Measurements from ENCODE around the gene ZSWIM7.

Gene ZSWIM7

DNA sequence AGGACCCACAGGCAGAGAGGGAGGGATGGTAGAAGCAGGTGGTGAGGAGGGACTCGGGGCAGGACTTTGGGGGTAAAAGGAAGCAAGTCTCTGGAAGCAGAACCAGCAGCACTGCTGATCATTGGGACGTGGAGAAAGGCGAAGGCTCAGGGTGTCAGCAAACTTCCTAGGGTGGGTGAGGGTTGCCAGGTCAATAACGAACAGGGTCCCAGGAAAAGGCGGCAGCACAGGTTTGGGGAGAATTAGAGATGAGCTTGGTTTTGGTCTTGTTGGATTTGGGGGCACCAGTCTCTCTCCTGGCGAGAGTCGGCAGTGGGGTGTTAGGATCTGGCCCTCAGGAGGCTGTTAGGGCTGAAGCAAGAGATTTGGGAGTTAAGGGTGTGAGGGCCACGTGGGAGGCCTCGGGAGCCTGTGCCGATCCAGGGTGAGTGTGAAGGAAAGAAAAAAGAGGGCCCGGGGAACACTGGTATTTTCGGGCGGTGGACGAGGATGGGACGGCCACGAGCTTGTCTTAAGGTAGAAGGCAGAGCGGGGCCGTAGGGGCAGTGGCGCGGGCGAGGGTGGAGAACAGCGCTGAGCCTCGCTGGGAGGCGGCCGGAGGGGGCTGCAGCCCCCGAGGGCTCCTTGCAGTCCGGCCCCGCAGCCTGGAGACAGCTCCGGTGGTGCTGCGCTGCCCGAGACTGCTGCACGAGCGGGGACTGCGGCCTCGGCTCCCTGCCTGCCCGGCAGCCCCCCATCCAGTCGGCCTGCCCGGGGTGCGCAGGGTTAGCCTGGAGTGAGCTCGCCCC, 55.3 kb downstream of the ZSWIM7 start:
- TF ChIP-seq GATA3 (IDR thresholded peaks at IDR 0.05; ENCODE audit: low read depth, low read length), result no peak
- no peak for TF ChIP-seq GATA2 (IDR thresholded peaks at IDR 0.05; ENCODE audit: low read depth, low read length)

DNA sequence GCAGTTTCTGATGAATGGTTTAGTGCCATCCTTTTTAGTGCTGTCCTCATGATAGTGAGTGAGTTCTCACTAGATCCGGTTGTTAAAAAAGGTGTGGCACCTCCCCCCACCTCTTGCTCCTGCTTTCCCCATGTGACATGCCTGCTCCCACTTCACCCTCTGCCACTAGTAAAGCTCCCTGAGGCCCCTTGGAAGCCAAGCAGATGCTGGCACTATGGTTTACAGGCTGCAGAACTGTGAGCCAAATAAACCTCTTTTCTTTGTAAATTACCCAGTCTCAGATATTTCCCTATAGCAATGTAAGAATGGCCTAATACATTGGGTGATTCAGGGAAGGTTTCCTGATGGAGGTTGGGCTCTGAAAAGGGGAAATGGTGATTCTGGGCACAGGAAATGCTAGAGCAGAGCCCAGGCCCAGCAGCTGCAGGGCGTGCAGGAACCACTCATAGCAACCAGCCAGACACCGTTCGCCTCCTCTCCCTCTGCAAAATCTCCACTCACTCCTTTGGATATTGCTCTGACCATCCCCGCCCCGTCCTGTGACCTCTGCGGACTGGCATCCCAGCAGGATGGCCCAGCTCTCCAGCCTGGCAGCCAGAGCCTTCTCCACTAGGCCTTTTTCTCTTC, 57.2 kb downstream of the ZSWIM7 start:
- TF ChIP-seq GATA2 (IDR thresholded peaks at IDR 0.05; ENCODE audit: low read depth, low read length) (no peak), GATA3 (IDR thresholded peaks at IDR 0.05; ENCODE audit: low read depth, low read length) (no peak)

DNA sequence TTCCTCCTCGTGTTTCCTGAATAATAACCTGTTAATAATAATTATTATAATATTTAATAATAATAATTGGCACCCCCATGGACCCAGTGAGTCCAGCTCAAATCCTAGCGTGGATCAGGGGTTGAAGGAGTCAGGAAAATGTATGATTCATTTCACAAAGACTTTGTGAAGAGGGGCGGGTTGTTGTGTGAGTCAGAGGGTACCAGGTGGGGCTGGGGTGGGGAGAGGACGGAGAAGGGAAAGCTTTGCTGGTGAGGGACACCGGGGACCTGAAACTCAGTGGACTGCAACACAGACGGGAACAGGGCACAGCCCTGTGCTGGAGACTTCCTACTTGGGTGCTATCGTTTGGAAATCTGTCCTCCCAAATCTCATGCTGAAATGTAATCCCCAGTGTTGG, 57.7 kb downstream of the ZSWIM7 start:
- TF ChIP-seq GATA3 (IDR thresholded peaks at IDR 0.05; ENCODE audit: low read depth, low read length), result no peak
- TF ChIP-seq GATA2 (IDR thresholded peaks at IDR 0.05; ENCODE audit: low read depth, low read length), result no peak

DNA sequence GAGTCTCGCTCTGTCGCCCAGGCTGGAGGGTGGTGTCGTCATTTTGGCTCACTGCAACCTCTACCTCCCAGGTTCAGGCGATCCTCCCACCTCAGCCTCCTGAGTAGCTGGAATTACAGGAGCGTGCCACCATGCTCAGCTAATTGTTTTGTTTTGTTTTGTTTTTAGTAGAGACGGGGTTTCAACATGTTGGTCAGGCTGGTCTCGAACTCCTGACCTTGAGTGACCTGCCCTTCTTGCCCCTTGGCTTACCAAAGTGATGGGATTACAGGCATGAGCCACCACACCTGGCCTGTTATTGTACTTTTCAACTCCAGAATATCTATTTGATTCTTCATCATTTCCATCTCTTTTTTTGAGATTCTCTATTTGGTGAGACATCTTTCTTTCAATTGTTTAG, 63.6 kb downstream of the ZSWIM7 start:
- TF ChIP-seq GATA2 (IDR thresholded peaks at IDR 0.05; ENCODE audit: low read depth, low read length) (no peak), GATA3 (IDR thresholded peaks at IDR 0.05; ENCODE audit: low read depth, low read length) (no peak)

DNA sequence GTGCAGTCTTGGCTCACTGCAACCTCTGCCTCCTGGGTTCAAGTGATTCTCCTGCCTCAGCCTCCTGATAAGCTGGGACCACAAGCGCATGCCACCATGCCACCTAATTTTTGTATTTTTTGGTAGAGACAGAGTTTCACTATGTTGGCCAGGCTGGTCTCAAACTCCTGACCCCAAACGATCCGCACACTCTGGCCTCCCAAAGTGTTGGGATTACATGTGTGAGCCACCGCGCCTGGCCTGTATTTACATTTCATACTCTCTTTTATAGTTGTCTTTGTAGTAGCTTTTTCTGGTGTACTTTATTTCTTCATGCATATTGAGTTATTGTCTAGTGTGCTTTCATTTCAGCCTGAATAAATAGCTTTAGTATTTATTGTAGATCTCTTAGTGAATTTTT, 64.6 kb downstream of the ZSWIM7 start:
- no peak for TF ChIP-seq GATA3 (IDR thresholded peaks at IDR 0.05; ENCODE audit: low read depth, low read length)
- no peak for TF ChIP-seq GATA2 (IDR thresholded peaks at IDR 0.05; ENCODE audit: low read depth, low read length)

DNA sequence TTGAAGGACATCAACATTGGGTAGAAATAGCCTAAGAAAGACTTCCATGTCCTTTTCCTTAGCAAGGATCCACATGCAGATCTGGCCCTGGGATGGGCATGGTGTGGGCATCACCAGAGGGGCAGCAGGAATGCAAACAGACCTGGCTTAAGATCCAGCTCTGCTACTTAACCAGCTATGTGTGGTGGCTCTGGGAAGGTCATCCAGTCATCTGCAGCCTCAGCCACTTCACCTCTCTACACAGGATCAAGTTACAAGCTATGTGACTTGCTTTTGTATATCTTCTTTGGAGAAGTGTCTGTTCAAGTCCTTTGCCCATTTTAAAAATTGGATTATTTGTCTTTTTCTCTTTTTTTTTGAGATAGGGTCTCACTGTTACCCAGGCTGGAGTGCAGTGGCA, 68.1 kb downstream of the ZSWIM7 start:
- TF ChIP-seq GATA3 (IDR thresholded peaks at IDR 0.05; ENCODE audit: low read depth, low read length) (no peak), GATA2 (IDR thresholded peaks at IDR 0.05; ENCODE audit: low read depth, low read length) (no peak)

DNA sequence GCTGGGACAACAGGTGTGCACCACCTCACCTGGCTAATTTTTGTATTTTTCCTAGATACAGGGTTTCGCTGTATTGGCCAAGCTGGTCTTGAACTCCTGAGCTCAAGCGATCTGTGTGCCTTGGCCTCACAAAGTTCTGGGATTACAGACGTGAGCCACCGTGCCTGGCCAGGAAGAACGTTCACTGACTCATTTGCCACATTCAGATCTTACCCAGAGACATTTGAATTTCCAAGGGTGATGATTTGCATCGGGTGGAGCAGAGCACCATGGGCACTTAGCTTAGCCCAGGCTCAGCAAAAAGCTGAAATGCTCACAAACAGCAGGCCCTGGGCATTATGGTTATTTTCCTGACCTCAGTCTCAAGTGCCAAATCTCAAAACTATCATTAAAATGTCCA, 69.1 kb downstream of the ZSWIM7 start:
- no peak for TF ChIP-seq GATA2 (IDR thresholded peaks at IDR 0.05; ENCODE audit: low read depth, low read length)
- no peak for TF ChIP-seq GATA3 (IDR thresholded peaks at IDR 0.05; ENCODE audit: low read depth, low read length)

DNA sequence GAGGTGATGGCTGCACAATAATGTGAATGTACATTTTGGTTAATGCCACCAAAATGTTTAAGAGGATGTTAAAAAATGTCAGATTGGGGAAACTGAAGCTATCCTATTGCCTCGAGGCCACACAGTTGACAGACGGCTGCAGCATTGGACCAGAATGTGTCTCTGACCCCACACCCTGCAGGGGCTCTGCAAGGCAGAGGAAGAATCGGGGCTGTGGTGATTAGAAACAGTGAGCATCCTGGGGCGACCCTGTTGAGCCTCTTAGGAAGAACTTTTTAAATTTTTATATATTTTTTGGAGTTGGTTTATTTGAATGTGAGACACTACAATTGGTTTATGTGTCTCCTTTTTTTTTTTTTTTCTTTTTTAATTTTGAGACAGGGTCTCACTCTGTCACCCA, 69.6 kb downstream of the ZSWIM7 start:
- TF ChIP-seq GATA3 (IDR thresholded peaks at IDR 0.05; ENCODE audit: low read depth, low read length) (no peak), GATA2 (IDR thresholded peaks at IDR 0.05; ENCODE audit: low read depth, low read length) (no peak)

DNA sequence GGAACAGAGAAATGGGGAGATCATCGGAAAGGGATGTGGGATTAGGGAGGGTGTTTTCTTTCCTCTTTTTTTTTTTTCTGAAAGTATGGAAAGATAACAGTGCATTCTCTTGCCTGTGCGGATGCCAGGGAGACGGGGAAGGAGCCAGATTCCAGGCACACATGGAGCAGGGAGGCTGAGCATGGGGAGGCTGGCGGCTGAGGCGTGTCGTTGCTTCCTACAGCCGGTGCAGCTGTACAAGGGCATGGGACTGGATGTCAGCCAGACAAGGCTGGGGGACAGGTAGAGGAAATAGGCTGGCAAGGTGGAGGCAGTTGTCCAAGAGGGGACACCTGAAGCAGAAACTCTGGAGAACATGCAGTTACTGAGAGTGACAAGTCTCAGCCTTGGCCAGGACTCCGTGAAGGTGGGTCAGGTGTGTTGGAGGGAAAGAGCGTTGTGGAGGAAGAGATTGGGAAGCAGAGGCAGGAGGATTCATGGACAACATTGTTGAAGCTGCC, 71.2 kb downstream of the ZSWIM7 start:
- TF ChIP-seq GATA2 (IDR thresholded peaks at IDR 0.05; ENCODE audit: low read depth, low read length) (no peak), GATA3 (IDR thresholded peaks at IDR 0.05; ENCODE audit: low read depth, low read length) (no peak)

Data from SH-SY5Y (cell line).